ENCODE measurements around the gene CARD14.
"Not testable (repeated sequence)": the region's sequence is repeated elsewhere in the genome, so short reads cannot be mapped to it uniquely, and the experiment has no call there.

The CARD14 gene

GRCh38 chr17:80153004-80153403 lies 16.8 kb upstream of the CARD14 start:
- TF ChIP-seq CTCF (IDR thresholded peaks at IDR 0.05), result no peak
- H3K9me3 ChIP-seq (ENCODE audit: control insufficient read depth, low read length), result no peaks in the 10 kb centered on the region
- H3K27me3 ChIP-seq (ENCODE audit: control insufficient read depth, insufficient read depth, low read length), result no peaks in the 10 kb centered on the region
- H3K4me3 ChIP-seq (ENCODE audit: low read depth, low read length), result no peak overlapping the region
- no peak overlapping the region for H2AFZ ChIP-seq
- H3K27ac ChIP-seq, result no peak overlapping the region
- no peak overlapping the region for H3K9ac ChIP-seq
- H3K4me1 ChIP-seq, result no peaks in the 10 kb centered on the region
- H3K4me2 ChIP-seq (ENCODE audit: low read length), result no peak overlapping the region
- H3K79me2 ChIP-seq, result no peaks in the 10 kb centered on the region
- H3K36me3 ChIP-seq (ENCODE audit: control insufficient read depth, insufficient read depth, low read length), result no peaks in the 10 kb centered on the region

GRCh38 chr17:80154166-80154565 lies 15.7 kb upstream of the CARD14 start:
- Histone ChIP-seq H3K4me3 (ENCODE audit: low read depth, low read length) (no peak overlapping the region), H3K27ac (no peak overlapping the region), H2AFZ (no peak overlapping the region), H3K27me3 (ENCODE audit: control insufficient read depth, insufficient read depth, low read length) (no peaks in the 10 kb centered on the region), H3K9ac (no peak overlapping the region), H3K79me2 (no peaks in the 10 kb centered on the region), H3K36me3 (ENCODE audit: control insufficient read depth, insufficient read depth, low read length) (no peaks in the 10 kb centered on the region), H3K4me1 (no peaks in the 10 kb centered on the region), H3K9me3 (ENCODE audit: control insufficient read depth, low read length) (no peaks in the 10 kb centered on the region), H3K4me2 (ENCODE audit: low read length) (no peak overlapping the region)
- no peak for TF ChIP-seq CTCF (IDR thresholded peaks at IDR 0.05)

- H3K79me2 ChIP-seq; H3K4me1 ChIP-seq; H3K9ac ChIP-seq; H2AFZ ChIP-seq; H3K36me3 ChIP-seq (ENCODE audit: control insufficient read depth, insufficient read depth, low read length); H3K27ac ChIP-seq; H3K9me3 ChIP-seq (ENCODE audit: control insufficient read depth, low read length); H3K4me3 ChIP-seq (ENCODE audit: low read depth, low read length); H3K4me2 ChIP-seq (ENCODE audit: low read length); H3K27me3 ChIP-seq (ENCODE audit: control insufficient read depth, insufficient read depth, low read length): not testable (repeated sequence)
These were observed 14.2 kb upstream of the CARD14 start for GRCh38 chr17:80155600-80155999.

- no peak overlapping the region for H3K9ac ChIP-seq
- H3K27ac ChIP-seq, result no peak overlapping the region
- H3K79me2 ChIP-seq, result no peaks in the 10 kb centered on the region
- H3K36me3 ChIP-seq (ENCODE audit: control insufficient read depth, insufficient read depth, low read length), result no peaks in the 10 kb centered on the region
- no peaks in the 10 kb centered on the region for H3K4me1 ChIP-seq
- H3K4me2 ChIP-seq (ENCODE audit: low read length), result no peak overlapping the region
- TF ChIP-seq CTCF (IDR thresholded peaks at IDR 0.05), result no peak
- no peaks in the 10 kb centered on the region for H3K27me3 ChIP-seq (ENCODE audit: control insufficient read depth, insufficient read depth, low read length)
- H2AFZ ChIP-seq, result no peak overlapping the region
- no peaks in the 10 kb centered on the region for H3K9me3 ChIP-seq (ENCODE audit: control insufficient read depth, low read length)
- H3K4me3 ChIP-seq (ENCODE audit: low read depth, low read length), result no peak overlapping the region
These were observed 11.0 kb upstream of the CARD14 start for GRCh38 chr17:80158846-80159245.

GRCh38 chr17:80160536-80160935 lies 9.3 kb upstream of the CARD14 start:
- H3K36me3 ChIP-seq (ENCODE audit: control insufficient read depth, insufficient read depth, low read length), result no peaks in the 10 kb centered on the region
- TF ChIP-seq CTCF (IDR thresholded peaks at IDR 0.05), result no peak
- no peaks in the 10 kb centered on the region for H3K4me1 ChIP-seq
- no peaks in the 10 kb centered on the region for H3K79me2 ChIP-seq
- no peak overlapping the region for H3K4me2 ChIP-seq (ENCODE audit: low read length)
- H3K4me3 ChIP-seq (ENCODE audit: low read depth, low read length), result no peak overlapping the region
- no peak overlapping the region for H3K9ac ChIP-seq
- no peak overlapping the region for H3K27ac ChIP-seq
- H3K27me3 ChIP-seq (ENCODE audit: control insufficient read depth, insufficient read depth, low read length), result no peaks in the 10 kb centered on the region
- no peaks in the 10 kb centered on the region for H3K9me3 ChIP-seq (ENCODE audit: control insufficient read depth, low read length)
- no peak overlapping the region for H2AFZ ChIP-seq
